HepG2 (cell line): ENCODE results near the gene TASOR2. TPM values are rescaled to one million over a fixed set of nuclear protein-coding genes. Genes with fewer than 3 reads are reported as not detected.

Source experiments
- HNRNPUL1 ChIP-seq: fragments of 200-400 bp; formaldehyde crosslinking; IDR thresholded peaks from 2 replicates; pipeline ENCODE4 v1.6.1; 2017; ENCODE audit warnings: low read depth, mild to moderate bottlenecking, low read length, moderate library complexity
- MXD4 ChIP-seq: IDR thresholded peaks from 2 replicates; pipeline ENCODE4 v1.6.1; 2016; ENCODE audit warnings: mild to moderate bottlenecking, missing biosample characterization, missing genetic modification reagents
- MXI1 ChIP-seq: IDR thresholded peaks from 3 replicates; pipeline ENCODE4 v1.6.1; 2012; ENCODE audit warnings: low read depth, low read length, inconsistent platforms, borderline replicate concordance
- NFE2L2 ChIP-seq: fragments of 150-350 bp; IDR thresholded peaks from 2 replicates; pipeline ENCODE4 v1.6.1; 2014; ENCODE audit warnings: low read length
- PTBP1 ChIP-seq: fragments of 200-400 bp; formaldehyde crosslinking; IDR thresholded peaks from 2 replicates; pipeline ENCODE4 v1.6.1; 2018; ENCODE audit warnings: low read length, low read depth; ENCODE audit not compliant: poor library complexity, severe bottlenecking
- REXO4 ChIP-seq: sonication (generic); formaldehyde crosslinking; IDR thresholded peaks from 2 replicates; pipeline ENCODE4 v1.8.0; 2022; ENCODE audit warnings: missing genetic modification reagents, mild to moderate bottlenecking, borderline replicate concordance
- TBL1XR1 ChIP-seq: fragments of 150-350 bp; IDR thresholded peaks from 2 replicates; pipeline ENCODE4 v1.6.1; 2014; ENCODE audit warnings: borderline replicate concordance, low read length; ENCODE audit not compliant: partially characterized antibody
- ZBTB1 ChIP-seq: sonication (generic); formaldehyde crosslinking; IDR thresholded peaks from 2 replicates; pipeline ENCODE4 v1.4.0; 2020; ENCODE audit warnings: missing genetic modification reagents, borderline replicate concordance
- ZNF33A ChIP-seq: sonication (generic); formaldehyde crosslinking; IDR thresholded peaks from 2 replicates; pipeline ENCODE4 v1.5.1; 2020; ENCODE audit warnings: missing genetic modification reagents, mild to moderate bottlenecking, moderate library complexity, borderline replicate concordance
- ZNF350 ChIP-seq: sonication (generic); formaldehyde crosslinking; IDR thresholded peaks from 2 replicates; pipeline ENCODE4 v1.4.0; 2020; ENCODE audit warnings: mild to moderate bottlenecking, low read depth, missing genetic modification reagents, borderline replicate concordance
- ZNF709 ChIP-seq: sonication (generic); formaldehyde crosslinking; IDR thresholded peaks from 2 replicates; pipeline ENCODE4 v1.5.0; 2020; ENCODE audit warnings: mild to moderate bottlenecking, missing genetic modification reagents
- polyA plus RNA-seq, 8 experiments: library from polyadenylated mRNA; depleted of rRNA in 3 of 8; stranded (reverse) in 7 of 8; unstranded in 1 of 8; fragments of >200 nt; fragmentation: Illumina TruSeq in 4 of 8; extraction: Trizol in 4 of 8; gene quantifications; 2 replicates each; pipeline versions ENCODE4 v1.2.1 to v1.2.3, GENCODE V29; 2011 to 2016; ENCODE audit warnings: low read depth in 4 of 8, missing spikeins in 1 of 8, mixed read lengths in 1 of 8; ENCODE audit not compliant: insufficient read depth in 1 of 8
- total RNA-seq, 5 experiments: library from RNA; depleted of rRNA; stranded (reverse); fragments of >200 nt; fragmentation: Illumina TruSeq; extraction: Trizol; gene quantifications; 2 replicates each; pipeline ENCODE4 v1.2.3, GENCODE V29; 2016; ENCODE audit warnings: low read depth in 1 of 5
- TF ChIP-seq, protein P1 (sequence below): sonication (generic); formaldehyde crosslinking; IDR thresholded peaks from 2 replicates; pipeline ENCODE4 v1.9.0; 2021; ENCODE audit warnings: missing genetic modification reagents, mild to moderate bottlenecking, borderline replicate concordance
- TF ChIP-seq, protein P2 (sequence below): IDR thresholded peaks from 2 replicates; pipeline ENCODE4 v1.6.1; 2016; ENCODE audit warnings: mild to moderate bottlenecking
- TF ChIP-seq, protein P3 (sequence below): IDR thresholded peaks from 2 replicates; pipeline ENCODE4 v1.6.1; 2016; ENCODE audit warnings: low read depth, control low read depth
- TF ChIP-seq, protein P4 (sequence below): sonication (generic); formaldehyde crosslinking; IDR thresholded peaks from 2 replicates; pipeline ENCODE4 v1.4.0; 2020; ENCODE audit warnings: missing genetic modification reagents, borderline replicate concordance
- TF ChIP-seq, protein P5 (sequence below): sonication (generic); formaldehyde crosslinking; IDR thresholded peaks from 2 replicates; pipeline ENCODE4 v1.4.0; 2020; ENCODE audit warnings: missing genetic modification reagents
- TF ChIP-seq, protein P6 (sequence below): sonication (generic); formaldehyde crosslinking; IDR thresholded peaks from 2 replicates; pipeline ENCODE4 v1.8.0; 2022; ENCODE audit warnings: mild to moderate bottlenecking, missing genetic modification reagents, moderate library complexity

The TASOR2 gene
- total and polyA plus RNA-seq, 2 of the 13 experiments (the other 11 are each of a cell fraction or from before 2014, with no cell fraction given): 24.2 to 55.3 TPM

DNA sequence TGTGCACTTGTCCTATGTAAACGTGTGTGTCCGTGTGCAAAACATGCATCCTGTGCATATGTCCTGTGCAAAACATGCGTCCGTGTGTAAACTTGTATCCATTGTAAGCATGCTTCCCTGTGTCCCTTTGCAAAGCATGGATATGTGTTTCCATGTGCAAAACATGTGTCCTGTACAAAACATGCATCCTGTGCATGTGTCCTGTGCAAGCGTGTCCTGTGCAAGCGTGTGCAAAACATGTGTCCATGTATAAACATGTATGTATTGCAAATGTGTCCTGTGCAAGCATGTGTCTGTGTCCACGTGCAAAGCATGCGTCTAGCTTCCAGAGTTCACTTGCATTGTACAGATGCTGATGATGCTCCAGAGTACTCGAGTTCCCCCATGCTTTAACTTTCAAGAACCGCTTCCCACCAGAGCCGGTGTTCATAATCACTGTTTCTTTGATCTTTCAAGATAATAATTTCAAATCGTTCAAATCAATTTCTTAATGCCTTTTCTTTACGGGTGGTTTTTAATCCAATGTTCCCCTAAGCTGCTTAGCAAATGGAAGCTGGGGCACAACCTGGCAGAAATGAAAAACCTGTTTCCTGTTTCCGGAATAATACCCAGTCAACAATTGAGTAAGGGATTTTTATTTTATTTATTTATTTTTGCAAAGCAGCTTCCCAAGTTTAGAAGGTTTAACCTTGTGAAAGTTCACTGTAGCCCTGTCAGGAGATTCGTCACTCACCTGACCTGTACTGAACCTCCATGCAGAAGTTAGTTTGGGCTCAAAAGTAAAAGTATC, 17.6 kb upstream of the TASOR2 start (continued):
- no peak for TF ChIP-seq REXO4 (CRISPR knock-in tag)
- TF ChIP-seq ZBTB1 (CRISPR knock-in tag): no peak
- 0 out of 2 replicates have a peak, but pooled peaks have one; percentile 50 for TF ChIP-seq MXD4 (CRISPR knock-in tag)
- no peak for TF ChIP-seq ZNF709 (CRISPR knock-in tag)
- no peak for TF ChIP-seq PTBP1
- TF ChIP-seq NFE2L2: no peak
- TF ChIP-seq, protein P1, sequence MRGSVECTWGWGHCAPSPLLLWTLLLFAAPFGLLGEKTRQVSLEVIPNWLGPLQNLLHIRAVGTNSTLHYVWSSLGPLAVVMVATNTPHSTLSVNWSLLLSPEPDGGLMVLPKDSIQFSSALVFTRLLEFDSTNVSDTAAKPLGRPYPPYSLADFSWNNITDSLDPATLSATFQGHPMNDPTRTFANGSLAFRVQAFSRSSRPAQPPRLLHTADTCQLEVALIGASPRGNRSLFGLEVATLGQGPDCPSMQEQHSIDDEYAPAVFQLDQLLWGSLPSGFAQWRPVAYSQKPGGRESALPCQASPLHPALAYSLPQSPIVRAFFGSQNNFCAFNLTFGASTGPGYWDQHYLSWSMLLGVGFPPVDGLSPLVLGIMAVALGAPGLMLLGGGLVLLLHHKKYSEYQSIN (CRISPR knock-in tag): no peak
- TF ChIP-seq, protein P2, sequence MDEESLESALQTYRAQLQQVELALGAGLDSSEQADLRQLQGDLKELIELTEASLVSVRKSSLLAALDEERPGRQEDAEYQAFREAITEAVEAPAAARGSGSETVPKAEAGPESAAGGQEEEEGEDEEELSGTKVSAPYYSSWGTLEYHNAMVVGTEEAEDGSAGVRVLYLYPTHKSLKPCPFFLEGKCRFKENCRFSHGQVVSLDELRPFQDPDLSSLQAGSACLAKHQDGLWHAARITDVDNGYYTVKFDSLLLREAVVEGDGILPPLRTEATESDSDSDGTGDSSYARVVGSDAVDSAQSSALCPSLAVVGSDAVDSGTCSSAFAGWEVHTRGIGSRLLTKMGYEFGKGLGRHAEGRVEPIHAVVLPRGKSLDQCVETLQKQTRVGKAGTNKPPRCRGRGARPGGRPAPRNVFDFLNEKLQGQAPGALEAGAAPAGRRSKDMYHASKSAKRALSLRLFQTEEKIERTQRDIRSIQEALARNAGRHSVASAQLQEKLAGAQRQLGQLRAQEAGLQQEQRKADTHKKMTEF (CRISPR knock-in tag): no peak
- TF ChIP-seq, protein P3, sequence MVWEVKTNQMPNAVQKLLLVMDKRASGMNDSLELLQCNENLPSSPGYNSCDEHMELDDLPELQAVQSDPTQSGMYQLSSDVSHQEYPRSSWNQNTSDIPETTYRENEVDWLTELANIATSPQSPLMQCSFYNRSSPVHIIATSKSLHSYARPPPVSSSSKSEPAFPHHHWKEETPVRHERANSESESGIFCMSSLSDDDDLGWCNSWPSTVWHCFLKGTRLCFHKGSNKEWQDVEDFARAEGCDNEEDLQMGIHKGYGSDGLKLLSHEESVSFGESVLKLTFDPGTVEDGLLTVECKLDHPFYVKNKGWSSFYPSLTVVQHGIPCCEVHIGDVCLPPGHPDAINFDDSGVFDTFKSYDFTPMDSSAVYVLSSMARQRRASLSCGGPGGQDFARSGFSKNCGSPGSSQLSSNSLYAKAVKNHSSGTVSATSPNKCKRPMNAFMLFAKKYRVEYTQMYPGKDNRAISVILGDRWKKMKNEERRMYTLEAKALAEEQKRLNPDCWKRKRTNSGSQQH (CRISPR knock-in tag): no peak
- TF ChIP-seq TBL1XR1: no peak
- no peak for TF ChIP-seq ZNF33A (CRISPR knock-in tag)
- TF ChIP-seq, protein P4, sequence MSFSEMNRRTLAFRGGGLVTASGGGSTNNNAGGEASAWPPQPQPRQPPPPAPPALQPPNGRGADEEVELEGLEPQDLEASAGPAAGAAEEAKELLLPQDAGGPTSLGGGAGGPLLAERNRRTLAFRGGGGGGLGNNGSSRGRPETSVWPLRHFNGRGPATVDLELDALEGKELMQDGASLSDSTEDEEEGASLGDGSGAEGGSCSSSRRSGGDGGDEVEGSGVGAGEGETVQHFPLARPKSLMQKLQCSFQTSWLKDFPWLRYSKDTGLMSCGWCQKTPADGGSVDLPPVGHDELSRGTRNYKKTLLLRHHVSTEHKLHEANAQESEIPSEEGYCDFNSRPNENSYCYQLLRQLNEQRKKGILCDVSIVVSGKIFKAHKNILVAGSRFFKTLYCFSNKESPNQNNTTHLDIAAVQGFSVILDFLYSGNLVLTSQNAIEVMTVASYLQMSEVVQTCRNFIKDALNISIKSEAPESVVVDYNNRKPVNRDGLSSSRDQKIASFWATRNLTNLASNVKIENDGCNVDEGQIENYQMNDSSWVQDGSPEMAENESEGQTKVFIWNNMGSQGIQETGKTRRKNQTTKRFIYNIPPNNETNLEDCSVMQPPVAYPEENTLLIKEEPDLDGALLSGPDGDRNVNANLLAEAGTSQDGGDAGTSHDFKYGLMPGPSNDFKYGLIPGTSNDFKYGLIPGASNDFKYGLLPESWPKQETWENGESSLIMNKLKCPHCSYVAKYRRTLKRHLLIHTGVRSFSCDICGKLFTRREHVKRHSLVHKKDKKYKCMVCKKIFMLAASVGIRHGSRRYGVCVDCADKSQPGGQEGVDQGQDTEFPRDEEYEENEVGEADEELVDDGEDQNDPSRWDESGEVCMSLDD (CRISPR knock-in tag): no peak
- no peak for TF ChIP-seq ZNF350 (CRISPR knock-in tag)
- TF ChIP-seq, protein P5, sequence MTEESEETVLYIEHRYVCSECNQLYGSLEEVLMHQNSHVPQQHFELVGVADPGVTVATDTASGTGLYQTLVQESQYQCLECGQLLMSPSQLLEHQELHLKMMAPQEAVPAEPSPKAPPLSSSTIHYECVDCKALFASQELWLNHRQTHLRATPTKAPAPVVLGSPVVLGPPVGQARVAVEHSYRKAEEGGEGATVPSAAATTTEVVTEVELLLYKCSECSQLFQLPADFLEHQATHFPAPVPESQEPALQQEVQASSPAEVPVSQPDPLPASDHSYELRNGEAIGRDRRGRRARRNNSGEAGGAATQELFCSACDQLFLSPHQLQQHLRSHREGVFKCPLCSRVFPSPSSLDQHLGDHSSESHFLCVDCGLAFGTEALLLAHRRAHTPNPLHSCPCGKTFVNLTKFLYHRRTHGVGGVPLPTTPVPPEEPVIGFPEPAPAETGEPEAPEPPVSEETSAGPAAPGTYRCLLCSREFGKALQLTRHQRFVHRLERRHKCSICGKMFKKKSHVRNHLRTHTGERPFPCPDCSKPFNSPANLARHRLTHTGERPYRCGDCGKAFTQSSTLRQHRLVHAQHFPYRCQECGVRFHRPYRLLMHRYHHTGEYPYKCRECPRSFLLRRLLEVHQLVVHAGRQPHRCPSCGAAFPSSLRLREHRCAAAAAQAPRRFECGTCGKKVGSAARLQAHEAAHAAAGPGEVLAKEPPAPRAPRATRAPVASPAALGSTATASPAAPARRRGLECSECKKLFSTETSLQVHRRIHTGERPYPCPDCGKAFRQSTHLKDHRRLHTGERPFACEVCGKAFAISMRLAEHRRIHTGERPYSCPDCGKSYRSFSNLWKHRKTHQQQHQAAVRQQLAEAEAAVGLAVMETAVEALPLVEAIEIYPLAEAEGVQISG (CRISPR knock-in tag): no peak
- TF ChIP-seq MXI1: no peak
- TF ChIP-seq, protein P6, sequence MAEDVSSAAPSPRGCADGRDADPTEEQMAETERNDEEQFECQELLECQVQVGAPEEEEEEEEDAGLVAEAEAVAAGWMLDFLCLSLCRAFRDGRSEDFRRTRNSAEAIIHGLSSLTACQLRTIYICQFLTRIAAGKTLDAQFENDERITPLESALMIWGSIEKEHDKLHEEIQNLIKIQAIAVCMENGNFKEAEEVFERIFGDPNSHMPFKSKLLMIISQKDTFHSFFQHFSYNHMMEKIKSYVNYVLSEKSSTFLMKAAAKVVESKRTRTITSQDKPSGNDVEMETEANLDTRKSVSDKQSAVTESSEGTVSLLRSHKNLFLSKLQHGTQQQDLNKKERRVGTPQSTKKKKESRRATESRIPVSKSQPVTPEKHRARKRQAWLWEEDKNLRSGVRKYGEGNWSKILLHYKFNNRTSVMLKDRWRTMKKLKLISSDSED: no peak
- no peak for TF ChIP-seq HNRNPUL1
